HepG2 (cell line): ENCODE results near the gene AKAP1. TPM values are rescaled to one million over a fixed set of nuclear protein-coding genes. Genes with fewer than 3 reads are reported as not detected.

Experiments used
- BRD4 ChIP-seq: sonication (generic); formaldehyde crosslinking; IDR thresholded peaks from 2 replicates; pipeline ENCODE4 v1.4.0; 2020; ENCODE audit warnings: missing genetic modification reagents
- FOXK2 ChIP-seq: fragments of 450-650 bp; IDR thresholded peaks from 2 replicates; pipeline ENCODE4 v1.6.1; 2016
- KDM3A ChIP-seq: IDR thresholded peaks from 2 replicates; pipeline ENCODE4 v1.6.1; 2018; ENCODE audit warnings: low read depth, missing compliant biosample characterization
- NFKB2 ChIP-seq: sonication (generic); formaldehyde crosslinking; IDR thresholded peaks from 2 replicates; pipeline ENCODE4 v1.4.0; 2020; ENCODE audit warnings: missing genetic modification reagents, borderline replicate concordance
- NR2F6 ChIP-seq, 2 experiments: IDR thresholded peaks; 2 replicates each; pipeline ENCODE4 v1.6.1; 2016; ENCODE audit warnings: antibody characterized with exemption in 1 of 2, mild to moderate bottlenecking in 1 of 2
- PAF1 ChIP-seq: IDR thresholded peaks from 2 replicates; pipeline ENCODE4 v1.6.1; 2016; ENCODE audit warnings: missing genetic modification reagents, missing compliant biosample characterization
- PAWR ChIP-seq: sonication (generic); formaldehyde crosslinking; IDR thresholded peaks from 2 replicates; pipeline ENCODE4 v1.4.0; 2020; ENCODE audit warnings: missing genetic modification reagents, mild to moderate bottlenecking, borderline replicate concordance
- PCBP2 ChIP-seq: fragments of 200-400 bp; formaldehyde crosslinking; optimal IDR thresholded peaks from 2 replicates; pipeline ENCODE3; 2018; ENCODE audit warnings: low read length, low read depth; ENCODE audit not compliant: poor library complexity, severe bottlenecking
- POLR2A ChIP-seq, 2 experiments: IDR thresholded peaks; 2 replicates each; pipeline ENCODE4 v1.6.1; 2011; ENCODE audit warnings: low read depth in 2 of 2, low read length in 2 of 2, mild to moderate bottlenecking in 1 of 2, moderate library complexity in 1 of 2; ENCODE audit not compliant: insufficient read depth in 1 of 2
- RARA ChIP-seq: IDR thresholded peaks from 2 replicates; pipeline ENCODE4 v1.6.1; 2016; ENCODE audit warnings: missing genetic modification reagents, missing compliant biosample characterization
- SKI ChIP-seq: fragments of 450-650 bp; IDR thresholded peaks from one replicate; pipeline ENCODE4 v1.6.1; 2018; ENCODE audit warnings: mild to moderate bottlenecking; ENCODE audit not compliant: partially characterized antibody
- XBP1 ChIP-seq: sonication (generic); formaldehyde crosslinking; IDR thresholded peaks from 2 replicates; pipeline ENCODE4 v1.5.0; 2020; ENCODE audit warnings: missing genetic modification reagents
- ZKSCAN5 ChIP-seq: sonication (generic); formaldehyde crosslinking; IDR thresholded peaks from 2 replicates; pipeline ENCODE4 v1.5.1; 2020; ENCODE audit warnings: mild to moderate bottlenecking, missing genetic modification reagents
- ZNF10 ChIP-seq: sonication (generic); formaldehyde crosslinking; IDR thresholded peaks from 2 replicates; pipeline ENCODE4 v1.4.0; 2020; ENCODE audit warnings: mild to moderate bottlenecking, low read depth, missing genetic modification reagents, borderline replicate concordance
- ZNF589 ChIP-seq: sonication (generic); formaldehyde crosslinking; conservative IDR thresholded peaks from 2 replicates; pipeline ENCODE4 v1.8.0; 2022; ENCODE audit warnings: mild to moderate bottlenecking, moderate library complexity, missing genetic modification reagents
- ZNF644 ChIP-seq: IDR thresholded peaks from 2 replicates; pipeline ENCODE4 v1.6.1; 2016; ENCODE audit warnings: low read depth
- ZNF678 ChIP-seq: sonication (generic); formaldehyde crosslinking; IDR thresholded peaks from 2 replicates; pipeline ENCODE4 v1.4.0; 2020; ENCODE audit warnings: mild to moderate bottlenecking, missing genetic modification reagents
- ZNF839 ChIP-seq: sonication (generic); formaldehyde crosslinking; IDR thresholded peaks from 2 replicates; pipeline ENCODE4 v1.4.0; 2020; ENCODE audit warnings: missing genetic modification reagents, mild to moderate bottlenecking, borderline replicate concordance
- ZNF883 ChIP-seq: sonication (generic); formaldehyde crosslinking; IDR thresholded peaks from 2 replicates; pipeline ENCODE4 v1.5.1; 2020; ENCODE audit warnings: mild to moderate bottlenecking, missing genetic modification reagents; ENCODE audit errors: not compliant biosample characterization
- polyA plus RNA-seq, 8 experiments: library from polyadenylated mRNA; depleted of rRNA in 3 of 8; stranded (reverse) in 7 of 8; unstranded in 1 of 8; fragments of >200 nt; fragmentation: Illumina TruSeq in 4 of 8; extraction: Trizol in 4 of 8; gene quantifications; 2 replicates each; pipeline versions ENCODE4 v1.2.1 to v1.2.3, GENCODE V29; 2011 to 2016; ENCODE audit warnings: low read depth in 4 of 8, missing spikeins in 1 of 8, mixed read lengths in 1 of 8; ENCODE audit not compliant: insufficient read depth in 1 of 8
- total RNA-seq, 5 experiments: library from RNA; depleted of rRNA; stranded (reverse); fragments of >200 nt; fragmentation: Illumina TruSeq; extraction: Trizol; gene quantifications; 2 replicates each; pipeline ENCODE4 v1.2.3, GENCODE V29; 2016; ENCODE audit warnings: low read depth in 1 of 5
- TF ChIP-seq, protein P1 (sequence below): sonication (generic); formaldehyde crosslinking; IDR thresholded peaks from 2 replicates; pipeline ENCODE4 v1.8.0; 2022; ENCODE audit warnings: mild to moderate bottlenecking, missing genetic modification reagents
- TF ChIP-seq, protein P2 (sequence below): sonication (generic); formaldehyde crosslinking; IDR thresholded peaks from 2 replicates; pipeline ENCODE4 v1.5.0; 2020; ENCODE audit warnings: missing genetic modification reagents
- TF ChIP-seq, protein P3 (sequence below): IDR thresholded peaks from 2 replicates; pipeline ENCODE4 v1.6.1; 2012; ENCODE audit warnings: low read depth, low read length, improper control_type of control experiment
- TF ChIP-seq, protein P4 (sequence below): sonication (generic); formaldehyde crosslinking; IDR thresholded peaks from 2 replicates; pipeline ENCODE4 v1.4.0; 2020; ENCODE audit warnings: missing genetic modification reagents, low read depth, mild to moderate bottlenecking, borderline replicate concordance
- TF ChIP-seq, protein P5 (sequence below): sonication (generic); formaldehyde crosslinking; IDR thresholded peaks from 2 replicates; pipeline ENCODE4 v1.4.0; 2020; ENCODE audit warnings: missing genetic modification reagents
- TF ChIP-seq, protein P6 (sequence below): sonication (generic); formaldehyde crosslinking; IDR thresholded peaks from 2 replicates; pipeline ENCODE4 v1.5.0; 2020; ENCODE audit warnings: missing genetic modification reagents, mild to moderate bottlenecking, borderline replicate concordance

AKAP1 gene
- total and polyA plus RNA-seq, 2 of the 13 experiments (the other 11 are each of a cell fraction or from before 2014, with no cell fraction given), result 101 to 131 TPM

DNA sequence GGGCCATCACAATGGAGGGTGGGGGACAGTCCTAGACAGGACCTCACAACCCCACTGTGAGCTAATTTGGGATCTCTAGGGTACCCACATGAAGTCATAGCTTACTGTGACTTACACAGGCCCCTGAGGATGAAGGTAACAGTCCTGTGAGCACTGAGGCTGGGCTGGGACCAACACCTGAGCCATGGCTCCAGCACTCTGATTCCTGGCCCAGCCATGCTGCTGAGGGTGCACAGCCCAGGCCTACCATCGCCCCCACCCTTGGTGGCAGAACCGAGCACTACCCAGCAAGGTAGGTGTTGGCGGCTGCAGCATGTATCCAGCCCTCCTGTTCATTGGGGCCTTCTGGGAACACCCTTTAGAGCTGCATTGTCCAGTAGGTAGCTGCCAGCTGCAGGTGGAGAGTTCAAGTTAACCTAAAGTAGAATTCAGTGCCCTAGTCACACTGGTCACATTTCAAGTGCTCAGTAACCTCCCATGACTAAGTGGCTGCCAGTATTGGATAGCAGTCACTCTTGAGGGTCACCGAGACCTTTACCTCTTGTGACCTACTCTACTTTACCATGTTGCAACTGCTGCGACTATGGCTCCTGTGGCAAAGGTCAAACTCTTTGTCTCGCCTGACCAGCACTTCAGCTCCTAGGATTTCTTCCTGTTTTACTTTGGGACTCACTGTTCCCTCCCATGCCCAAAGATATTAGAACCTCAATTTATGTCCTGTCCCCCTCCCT, 11.6 kb downstream of the AKAP1 start (continued):
- TF ChIP-seq PAWR (CRISPR knock-in tag), result no peak
- TF ChIP-seq, protein P1, sequence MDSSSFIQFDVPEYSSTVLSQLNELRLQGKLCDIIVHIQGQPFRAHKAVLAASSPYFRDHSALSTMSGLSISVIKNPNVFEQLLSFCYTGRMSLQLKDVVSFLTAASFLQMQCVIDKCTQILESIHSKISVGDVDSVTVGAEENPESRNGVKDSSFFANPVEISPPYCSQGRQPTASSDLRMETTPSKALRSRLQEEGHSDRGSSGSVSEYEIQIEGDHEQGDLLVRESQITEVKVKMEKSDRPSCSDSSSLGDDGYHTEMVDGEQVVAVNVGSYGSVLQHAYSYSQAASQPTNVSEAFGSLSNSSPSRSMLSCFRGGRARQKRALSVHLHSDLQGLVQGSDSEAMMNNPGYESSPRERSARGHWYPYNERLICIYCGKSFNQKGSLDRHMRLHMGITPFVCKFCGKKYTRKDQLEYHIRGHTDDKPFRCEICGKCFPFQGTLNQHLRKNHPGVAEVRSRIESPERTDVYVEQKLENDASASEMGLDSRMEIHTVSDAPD (CRISPR knock-in tag), result no peak
- TF ChIP-seq, protein P2, sequence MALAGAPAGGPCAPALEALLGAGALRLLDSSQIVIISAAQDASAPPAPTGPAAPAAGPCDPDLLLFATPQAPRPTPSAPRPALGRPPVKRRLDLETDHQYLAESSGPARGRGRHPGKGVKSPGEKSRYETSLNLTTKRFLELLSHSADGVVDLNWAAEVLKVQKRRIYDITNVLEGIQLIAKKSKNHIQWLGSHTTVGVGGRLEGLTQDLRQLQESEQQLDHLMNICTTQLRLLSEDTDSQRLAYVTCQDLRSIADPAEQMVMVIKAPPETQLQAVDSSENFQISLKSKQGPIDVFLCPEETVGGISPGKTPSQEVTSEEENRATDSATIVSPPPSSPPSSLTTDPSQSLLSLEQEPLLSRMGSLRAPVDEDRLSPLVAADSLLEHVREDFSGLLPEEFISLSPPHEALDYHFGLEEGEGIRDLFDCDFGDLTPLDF (CRISPR knock-in tag), result no peak
- TF ChIP-seq ZNF589 (CRISPR knock-in tag), result no peak
- no peak for TF ChIP-seq FOXK2
- TF ChIP-seq PAF1 (CRISPR knock-in tag), result no peak
- no peak for TF ChIP-seq XBP1 (CRISPR knock-in tag)
- peak; percentile 91 for TF ChIP-seq NR2F6 (IDR thresholded peaks at IDR 0.05)
- peak; percentile 82 for TF ChIP-seq NR2F6 (CRISPR knock-in tag; IDR thresholded peaks at IDR 0.05)
- TF ChIP-seq, protein P3, sequence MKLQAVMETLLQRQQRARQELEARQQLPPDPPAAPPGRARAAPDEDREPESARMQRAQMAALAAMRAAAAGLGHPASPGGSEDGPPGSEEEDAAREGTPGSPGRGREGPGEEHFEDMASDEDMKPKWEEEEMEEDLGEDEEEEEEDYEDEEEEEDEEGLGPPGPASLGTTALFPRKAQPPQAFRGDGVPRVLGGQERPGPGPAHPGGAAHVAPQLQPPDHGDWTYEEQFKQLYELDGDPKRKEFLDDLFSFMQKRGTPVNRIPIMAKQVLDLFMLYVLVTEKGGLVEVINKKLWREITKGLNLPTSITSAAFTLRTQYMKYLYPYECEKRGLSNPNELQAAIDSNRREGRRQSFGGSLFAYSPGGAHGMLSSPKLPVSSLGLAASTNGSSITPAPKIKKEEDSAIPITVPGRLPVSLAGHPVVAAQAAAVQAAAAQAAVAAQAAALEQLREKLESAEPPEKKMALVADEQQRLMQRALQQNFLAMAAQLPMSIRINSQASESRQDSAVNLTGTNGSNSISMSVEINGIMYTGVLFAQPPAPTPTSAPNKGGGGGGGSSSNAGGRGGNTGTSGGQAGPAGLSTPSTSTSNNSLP, result no peak
- no peak for TF ChIP-seq NFKB2 (CRISPR knock-in tag)
- no peak for TF ChIP-seq PCBP2
- no peak for TF ChIP-seq ZNF10 (CRISPR knock-in tag)
- no peak for TF ChIP-seq BRD4 (CRISPR knock-in tag)
- TF ChIP-seq ZNF883 (CRISPR knock-in tag), result peak; percentile 68
- TF ChIP-seq, protein P4, sequence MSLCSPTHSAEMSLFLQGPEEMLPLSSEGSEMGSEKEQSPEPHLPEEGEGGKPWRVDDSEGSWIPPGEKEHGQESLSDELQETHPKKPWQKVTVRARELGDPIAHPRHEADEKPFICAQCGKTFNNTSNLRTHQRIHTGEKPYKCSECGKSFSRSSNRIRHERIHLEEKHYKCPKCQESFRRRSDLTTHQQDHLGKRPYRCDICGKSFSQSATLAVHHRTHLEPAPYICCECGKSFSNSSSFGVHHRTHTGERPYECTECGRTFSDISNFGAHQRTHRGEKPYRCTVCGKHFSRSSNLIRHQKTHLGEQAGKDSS, result no peak
- no peak for TF ChIP-seq KDM3A (CRISPR knock-in tag)
- TF ChIP-seq POLR2A (IDR thresholded peaks at IDR 0.05; ENCODE audit: insufficient read depth in 1 of 2, low read depth in 2 of 2, low read length in 2 of 2), result peak in 1 of 2 experiments; percentile 3; a peak in 1 of 4 replicates
- TF ChIP-seq, protein P5, sequence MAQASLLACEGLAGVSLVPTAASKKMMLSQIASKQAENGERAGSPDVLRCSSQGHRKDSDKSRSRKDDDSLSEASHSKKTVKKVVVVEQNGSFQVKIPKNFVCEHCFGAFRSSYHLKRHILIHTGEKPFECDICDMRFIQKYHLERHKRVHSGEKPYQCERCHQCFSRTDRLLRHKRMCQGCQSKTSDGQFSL (CRISPR knock-in tag), result no peak
- peak; percentile 11; the same call in 1 of the 2 replicates for TF ChIP-seq ZNF644 (CRISPR knock-in tag)
- TF ChIP-seq SKI, result peak; percentile 55
- no peak for TF ChIP-seq ZKSCAN5 (CRISPR knock-in tag)
- no peak for TF ChIP-seq ZNF678 (CRISPR knock-in tag)
- TF ChIP-seq ZNF839 (CRISPR knock-in tag), result no peak
- TF ChIP-seq, protein P6, sequence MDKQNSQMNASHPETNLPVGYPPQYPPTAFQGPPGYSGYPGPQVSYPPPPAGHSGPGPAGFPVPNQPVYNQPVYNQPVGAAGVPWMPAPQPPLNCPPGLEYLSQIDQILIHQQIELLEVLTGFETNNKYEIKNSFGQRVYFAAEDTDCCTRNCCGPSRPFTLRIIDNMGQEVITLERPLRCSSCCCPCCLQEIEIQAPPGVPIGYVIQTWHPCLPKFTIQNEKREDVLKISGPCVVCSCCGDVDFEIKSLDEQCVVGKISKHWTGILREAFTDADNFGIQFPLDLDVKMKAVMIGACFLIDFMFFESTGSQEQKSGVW, result no peak
- TF ChIP-seq RARA (CRISPR knock-in tag), result peak; percentile 78
